ENCODE results near the gene FNBP1. TPM values are rescaled to one million over a fixed set of nuclear protein-coding genes. Genes with fewer than 3 reads are reported as not detected.
"Not testable (repeated sequence)": the region's sequence is repeated elsewhere in the genome, so short reads cannot be mapped to it uniquely, and the experiment has no call there.

FNBP1 gene
- polyA plus RNA-seq, 2 of the 4 experiments (the other 2 are of a cell fraction), result 10.6 to 15.6 TPM

DNA sequence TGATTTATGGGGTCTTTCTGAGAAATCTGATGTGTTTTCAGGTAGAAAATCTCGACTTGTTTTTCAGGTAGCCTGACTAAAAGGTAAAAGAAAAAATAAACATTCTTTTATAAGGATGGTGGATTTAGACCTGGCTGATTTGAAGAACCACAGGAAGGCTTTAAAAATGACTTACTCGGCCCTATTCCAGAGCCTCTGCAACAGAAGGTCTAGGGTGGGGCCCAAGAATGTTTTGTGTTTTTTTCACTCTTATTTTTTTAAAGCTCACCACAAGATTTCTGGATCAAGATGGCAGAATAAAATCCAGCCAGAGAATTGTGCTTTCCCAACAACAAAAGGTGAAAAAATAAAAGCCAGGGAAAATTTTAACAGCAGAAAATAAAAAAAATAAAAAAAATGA lies 59.1 kb downstream of the FNBP1 start:
- TF ChIP-seq FOSL2 (IDR thresholded peaks at IDR 0.05), result no peak
- no peak for TF ChIP-seq FOSL2 (CRISPR knock-in tag; IDR thresholded peaks at IDR 0.05)
- TF ChIP-seq RCOR1 (IDR thresholded peaks at IDR 0.05; ENCODE audit: low read depth, low read length), result no peak
- no peak for TF ChIP-seq FOXS1 (CRISPR knock-in tag; IDR thresholded peaks at IDR 0.05)
- TF ChIP-seq EP300 (IDR thresholded peaks at IDR 0.05), result no peak
- TF ChIP-seq HMGXB4 (CRISPR knock-in tag; IDR thresholded peaks at IDR 0.05; ENCODE audit: borderline replicate concordance), result no peak
- no peak for TF ChIP-seq MAZ (IDR thresholded peaks at IDR 0.05; ENCODE audit: borderline replicate concordance, low read depth, low read length)
- TF ChIP-seq POLR2A (IDR thresholded peaks at IDR 0.05; ENCODE audit: low read length), result no peak
- no peak for TF ChIP-seq RAD21 (conservative IDR thresholded peaks at IDR 0.05 in 1 of 2, IDR thresholded peaks at IDR 0.05 in 1 of 2)
- no peak for TF ChIP-seq HEYL (CRISPR knock-in tag; IDR thresholded peaks at IDR 0.05)
- no peak for TF ChIP-seq CBX8 (IDR thresholded peaks at IDR 0.05)
- Histone ChIP-seq H3K4me2 (no peak overlapping the region), H3K27ac (no peak overlapping the region), H3K9me3 (no peaks in the 10 kb centered on the region), H3K4me3 (no peak overlapping the region), H3K4me1 (peaks cover 6% of the 10 kb centered on the region; the same call in 1 of the 3 replicates)
- FAIRE-seq (no peak), DNase-seq (ENCODE audit: low read depth in 1 of 2, low spot score in 1 of 2) (no peak), ATAC-seq (no peak)
- 58% methylated on average over 2 of the region's 2 CpGs for WGBS (ENCODE audit: missing lambda C conversion rate)
- POLR2A ChIA-PET, result no interaction called here
- CTCF ChIA-PET, result interaction anchor here (1.3 kb wide), 1 partner anchor 12 kb away, joined by 3 read pairs; no protein-coding TSS in a partner anchor

- H3K4me2 ChIP-seq, result 0 out of 3 replicates have a peak overlapping the region, but pooled peaks have one; percentile 13
- CTCF ChIA-PET, result no interaction called here
- ATAC-seq (0 out of 6 replicates have a peak, but pooled peaks of 1 of the 2 experiments have one; percentile 33), FAIRE-seq (no peak), DNase-seq (ENCODE audit: low read depth in 1 of 2, low spot score in 1 of 2) (peak in 1 of 2 experiments; percentile 45)
- no peak overlapping the region for H3K27ac ChIP-seq
- no peak for TF ChIP-seq NFE2L2 (conservative IDR thresholded peaks at IDR 0.05; ENCODE audit: low read length)
- WGBS (ENCODE audit: missing lambda C conversion rate), result 87% methylated on average over 15 of the region's 15 CpGs
- H3K9me3 ChIP-seq, result no peaks in the 10 kb centered on the region
- no peak overlapping the region for H3K4me3 ChIP-seq
- peaks cover 5% of the 10 kb centered on the region; the same call in 1 of the 3 replicates for H3K4me1 ChIP-seq
- POLR2A ChIA-PET, result no interaction called here
Observed at GRCh38 chr9:129981180-129981907, 61.6 kb downstream of the FNBP1 start.

DNA sequence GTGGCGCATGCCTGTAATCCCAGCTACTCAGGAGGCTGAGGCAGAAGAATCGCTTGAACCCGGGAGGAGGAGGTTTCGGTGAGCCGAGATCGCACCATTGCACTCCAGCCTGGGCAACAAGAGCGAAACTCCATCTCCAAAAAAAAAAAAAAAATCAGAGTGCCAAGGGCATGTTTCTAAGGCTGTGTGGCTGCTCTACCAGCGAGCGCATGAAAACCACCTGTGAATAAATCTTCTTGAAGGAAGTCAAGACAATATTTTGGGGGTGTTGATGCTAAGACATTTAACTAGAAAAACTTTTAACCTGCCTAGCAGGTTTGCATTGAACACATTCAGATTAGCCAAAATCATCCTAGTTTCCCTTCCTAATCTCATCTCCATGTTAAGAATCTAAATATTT lies 62.8 kb downstream of the FNBP1 start:
- POLR2A ChIA-PET; H3K4me2 ChIP-seq; H3K9me3 ChIP-seq; FAIRE-seq; ATAC-seq; H3K4me3 ChIP-seq; H3K27ac ChIP-seq; H3K4me1 ChIP-seq; DNase-seq (ENCODE audit: low read depth in 1 of 2, low spot score in 1 of 2): not testable (repeated sequence)
- WGBS (ENCODE audit: missing lambda C conversion rate), result 84% methylated on average over 9 of the region's 9 CpGs
- CTCF ChIA-PET, result interaction anchor here (0.9 kb wide), 1 partner anchor 12 kb away, joined by 3 read pairs; no protein-coding TSS in a partner anchor

- 85% methylated on average over 8 of the region's 8 CpGs for WGBS (ENCODE audit: missing lambda C conversion rate)
- CTCF ChIA-PET, result interaction anchor here (0.8 to 1.5 kb wide), 3 partner anchors 12 to 115 kb away, joined by 3 to 4 read pairs (median 3); no protein-coding TSS in a partner anchor
- DNase-seq (ENCODE audit: low read depth in 1 of 2, low spot score in 1 of 2) (no peak), ATAC-seq (no peak), FAIRE-seq (no peak)
- Histone ChIP-seq H3K4me3 (no peak overlapping the region), H3K27ac (no peak overlapping the region), H3K4me1 (peaks cover 5% of the 10 kb centered on the region; the same call in 1 of the 3 replicates), H3K4me2 (no peak overlapping the region), H3K9me3 (no peaks in the 10 kb centered on the region)
- TF ChIP-seq CEBPB (IDR thresholded peaks at IDR 0.05), result no peak
- POLR2A ChIA-PET, result no interaction called here
Observed at GRCh38 chr9:129979071-129979745, 63.8 kb downstream of the FNBP1 start.

- peaks cover 23% of the 10 kb centered on the region for H3K4me1 ChIP-seq
- no peak overlapping the region for H3K4me3 ChIP-seq
- CTCF ChIA-PET, result no interaction called here
- no peak for FAIRE-seq
- no peak overlapping the region; the same call in 2 of the 3 replicates for H3K4me2 ChIP-seq
- no peak for ATAC-seq
- no peaks in the 10 kb centered on the region for H3K9me3 ChIP-seq
- DNase-seq (ENCODE audit: low read depth in 1 of 2, low spot score in 1 of 2), result no peak
- POLR2A ChIA-PET, result no interaction called here
- no peak for TF ChIP-seq HMGXB4 (CRISPR knock-in tag; IDR thresholded peaks at IDR 0.05; ENCODE audit: borderline replicate concordance)
- TF ChIP-seq ZSCAN20 (CRISPR knock-in tag; IDR thresholded peaks at IDR 0.05), result no peak
- no peak for TF ChIP-seq KDM1A (IDR thresholded peaks at IDR 0.05; ENCODE audit: low read depth)
- no peak for TF ChIP-seq CBX2 (IDR thresholded peaks at IDR 0.05; ENCODE audit: borderline replicate concordance, low read depth)
- no peak for TF ChIP-seq HEYL (CRISPR knock-in tag; IDR thresholded peaks at IDR 0.05)
- no peak for TF ChIP-seq FOSL2 (IDR thresholded peaks at IDR 0.05)
- TF ChIP-seq FOSL2 (CRISPR knock-in tag; IDR thresholded peaks at IDR 0.05), result no peak
- TF ChIP-seq HOXB13 (CRISPR knock-in tag; IDR thresholded peaks at IDR 0.05; ENCODE audit: low read depth), result no peak
- TF ChIP-seq RAD21 (conservative IDR thresholded peaks at IDR 0.05 in 1 of 2, IDR thresholded peaks at IDR 0.05 in 1 of 2), result no peak
- no peak for TF ChIP-seq JUNB (IDR thresholded peaks at IDR 0.05)
- TF ChIP-seq TP53 (CRISPR knock-in tag; IDR thresholded peaks at IDR 0.05), result no peak
- TF ChIP-seq SREBF2 (IDR thresholded peaks at IDR 0.05), result no peak
- no peak for TF ChIP-seq NPAS2 (CRISPR knock-in tag; IDR thresholded peaks at IDR 0.05; ENCODE audit: borderline replicate concordance)
- 80% methylated on average over 4 of the region's 4 CpGs for WGBS (ENCODE audit: missing lambda C conversion rate)
- no peak overlapping the region for H3K27ac ChIP-seq
Observed at GRCh38 chr9:129972816-129973215, 70.2 kb downstream of the FNBP1 start.
